KMS-11 (cell line): ENCODE results near the gene SLC26A1.

Experiments used
- H2AFZ ChIP-seq: fragments of 200-600 bp; sonication (generic); 2 replicates; pipeline ENCODE4 v1.6.1; 2016; ENCODE audit warnings: antibody characterized with exemption, mixed run types, low read depth
- H3K27ac ChIP-seq: fragments of 200-600 bp; sonication (generic); 2 replicates; pipeline ENCODE4 v1.6.1; 2016; ENCODE audit warnings: mild to moderate bottlenecking, mixed run types
- H3K27me3 ChIP-seq: fragments of 200-600 bp; sonication (generic); 2 replicates; pipeline ENCODE4 v1.6.1; 2017; ENCODE audit warnings: mild to moderate bottlenecking, low read depth, mixed run types, moderate library complexity; ENCODE audit not compliant: insufficient read depth
- H3K36me3 ChIP-seq: fragments of 200-600 bp; sonication (generic); 2 replicates; pipeline ENCODE4 v1.6.1; 2017; ENCODE audit warnings: mild to moderate bottlenecking, mixed run types; ENCODE audit not compliant: insufficient read depth
- H3K4me1 ChIP-seq: fragments of 200-600 bp; sonication (generic); 2 replicates; pipeline ENCODE4 v1.6.1; 2016; ENCODE audit warnings: mild to moderate bottlenecking, low read depth, mixed run types; ENCODE audit not compliant: poor library complexity, severe bottlenecking
- H3K4me2 ChIP-seq: fragments of 200-600 bp; sonication (generic); 2 replicates; pipeline ENCODE4 v1.7.0; 2016; ENCODE audit warnings: mild to moderate bottlenecking, mixed run types
- H3K4me3 ChIP-seq: fragments of 200-600 bp; sonication (generic); IDR thresholded peaks from 2 replicates; pipeline ENCODE4 v1.6.1; 2017; ENCODE audit warnings: low read depth, low read length, mixed read lengths; ENCODE audit not compliant: insufficient read depth
- H3K79me2 ChIP-seq: fragments of 200-600 bp; sonication (generic); 2 replicates; pipeline ENCODE4 v1.6.1; 2016; ENCODE audit warnings: low read depth, mixed run types; ENCODE audit not compliant: insufficient read depth
- H3K9ac ChIP-seq: fragments of 200-600 bp; sonication (generic); 2 replicates; pipeline ENCODE4 v1.6.1; 2016; ENCODE audit warnings: mild to moderate bottlenecking, mixed run types
- H4K20me1 ChIP-seq: fragments of 200-600 bp; sonication (generic); 2 replicates; pipeline ENCODE4 v1.6.1; 2016; ENCODE audit warnings: mild to moderate bottlenecking, mixed run types; ENCODE audit not compliant: insufficient read depth
- CTCF ChIP-seq: fragments of 200-600 bp; sonication (generic); conservative IDR thresholded peaks from 2 replicates; pipeline ENCODE4 v1.6.1; 2017; ENCODE audit warnings: low read depth, mild to moderate bottlenecking, antibody characterized with exemption, low read length, moderate library complexity, mixed read lengths

The SLC26A1 gene

GRCh38 chr4:1031956-1032795, 39.0 kb upstream of the SLC26A1 start:
- H3K4me1 ChIP-seq: no peaks in the 10 kb centered on the region

GRCh38 chr4:1031346-1031745, 38.1 kb upstream of the SLC26A1 start:
- Histone ChIP-seq H3K27ac (no peak overlapping the region), H3K9ac (no peak overlapping the region), H3K27me3 (peaks cover 4% of the 10 kb centered on the region; the same call in 1 of the 2 replicates), H4K20me1 (no peaks in the 10 kb centered on the region), H2AFZ (no peak overlapping the region), H3K36me3 (no peaks in the 10 kb centered on the region), H3K4me1 (no peaks in the 10 kb centered on the region), H3K79me2 (no peaks in the 10 kb centered on the region), H3K4me3 (no peak overlapping the region), H3K4me2 (no peak overlapping the region)
- TF ChIP-seq CTCF: no peak

More at GRCh38 chr4:1031956-1032795, 39.0 kb upstream of the SLC26A1 start:
- H3K4me2 ChIP-seq: no peak overlapping the region
- no peaks in the 10 kb centered on the region for H4K20me1 ChIP-seq
- no peak overlapping the region for H3K27ac ChIP-seq
- H3K27me3 ChIP-seq: peaks cover 4% of the 10 kb centered on the region; the same call in 1 of the 2 replicates
- H3K36me3 ChIP-seq: no peaks in the 10 kb centered on the region
- no peaks in the 10 kb centered on the region for H3K79me2 ChIP-seq
- no peak overlapping the region for H3K9ac ChIP-seq
- H3K4me3 ChIP-seq: no peak overlapping the region
- no peak overlapping the region for H2AFZ ChIP-seq
- no peak for TF ChIP-seq CTCF

- Histone ChIP-seq H4K20me1 (no peaks in the 10 kb centered on the region), H2AFZ (no peak overlapping the region), H3K36me3 (no peaks in the 10 kb centered on the region), H3K4me3 (no peak overlapping the region), H3K27me3 (peaks cover 4% of the 10 kb centered on the region; the same call in 1 of the 2 replicates), H3K27ac (no peak overlapping the region), H3K4me1 (no peaks in the 10 kb centered on the region), H3K9ac (no peak overlapping the region), H3K4me2 (no peak overlapping the region), H3K79me2 (no peaks in the 10 kb centered on the region)
- TF ChIP-seq CTCF: no peak
These were observed 37.4 kb upstream of the SLC26A1 start for GRCh38 chr4:1030559-1030958.

- Histone ChIP-seq H3K79me2 (no peaks in the 10 kb centered on the region), H3K4me3 (no peak overlapping the region), H3K36me3 (no peaks in the 10 kb centered on the region), H3K27ac (no peak overlapping the region), H3K4me1 (no peaks in the 10 kb centered on the region), H2AFZ (no peak overlapping the region), H4K20me1 (no peaks in the 10 kb centered on the region), H3K4me2 (no peak overlapping the region), H3K27me3 (peaks cover 4% of the 10 kb centered on the region; the same call in 1 of the 2 replicates), H3K9ac (no peak overlapping the region)
- no peak for TF ChIP-seq CTCF
These were observed 36.8 kb upstream of the SLC26A1 start for GRCh38 chr4:1030031-1030430.
